GM21825 (cell line): Measurements from ENCODE around the gene LZTS3.
"Not testable (repeated sequence)": the region's sequence is repeated elsewhere in the genome, so short reads cannot be mapped to it uniquely, and the experiment has no call there.

ENCODE experiments used
- ATAC-seq: cut with Tn5 transposase; IDR thresholded peaks from one replicate; pipeline ENCODE4 v1.9.1; 2021; ENCODE audit warnings: mild to moderate bottlenecking, moderate library complexity; ENCODE audit not compliant: unreplicated experiment

The LZTS3 gene

GRCh38 chr20:3146732-3147341 lies 26.5 kb downstream of the LZTS3 start:
- ATAC-seq, result no peak

- ATAC-seq, result no peak
Measured at GRCh38 chr20:3141757-3142156, 31.6 kb downstream of the LZTS3 start.

- ATAC-seq, result no peak
Measured at GRCh38 chr20:3137492-3137891, 35.9 kb downstream of the LZTS3 start.

DNA sequence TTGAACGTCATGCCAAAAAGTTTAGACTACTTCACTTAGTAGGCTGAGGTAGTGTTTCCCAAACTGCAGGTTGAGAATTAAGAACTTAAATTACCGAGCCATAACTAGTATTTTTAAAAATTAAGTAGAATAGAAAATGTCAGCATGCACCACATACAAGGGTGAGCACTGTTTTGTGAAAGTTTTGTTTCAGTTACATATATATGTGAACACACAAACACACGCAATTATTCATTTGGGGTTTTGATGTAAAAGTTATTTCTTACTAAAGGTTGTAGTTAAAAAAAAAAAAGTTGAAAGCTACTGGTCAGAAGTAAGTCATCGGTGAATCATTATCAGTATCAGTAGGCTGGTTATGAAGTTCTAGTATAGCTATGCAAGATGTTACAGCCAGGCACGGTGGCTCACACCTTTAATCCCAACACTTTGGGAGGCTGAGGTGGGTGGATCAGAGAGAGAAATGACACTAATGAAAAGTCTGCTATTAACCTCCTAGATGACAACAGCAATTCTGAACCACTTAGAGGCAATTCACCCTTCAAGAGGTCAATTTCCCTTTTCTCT lies 37.8 kb downstream of the LZTS3 start:
- no peak for ATAC-seq

DNA sequence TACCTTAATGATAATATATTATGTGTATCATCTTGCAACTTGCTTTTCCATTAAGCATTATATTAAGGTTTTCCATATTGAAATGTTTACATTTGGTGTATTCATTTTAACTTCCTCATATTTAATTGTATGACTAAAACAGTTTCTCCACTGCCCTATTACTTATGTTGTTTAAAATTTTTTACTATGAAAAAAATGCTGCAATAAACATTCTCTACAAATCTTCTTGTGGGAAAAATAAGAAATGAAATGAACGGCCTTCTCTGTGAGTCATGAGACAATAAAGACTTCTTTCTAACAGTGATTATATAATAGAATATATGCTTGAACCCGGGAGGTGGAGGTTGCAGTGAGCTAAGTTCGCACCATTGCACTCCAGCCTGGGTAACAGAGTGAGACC lies 39.2 kb downstream of the LZTS3 start:
- no peak for ATAC-seq

DNA sequence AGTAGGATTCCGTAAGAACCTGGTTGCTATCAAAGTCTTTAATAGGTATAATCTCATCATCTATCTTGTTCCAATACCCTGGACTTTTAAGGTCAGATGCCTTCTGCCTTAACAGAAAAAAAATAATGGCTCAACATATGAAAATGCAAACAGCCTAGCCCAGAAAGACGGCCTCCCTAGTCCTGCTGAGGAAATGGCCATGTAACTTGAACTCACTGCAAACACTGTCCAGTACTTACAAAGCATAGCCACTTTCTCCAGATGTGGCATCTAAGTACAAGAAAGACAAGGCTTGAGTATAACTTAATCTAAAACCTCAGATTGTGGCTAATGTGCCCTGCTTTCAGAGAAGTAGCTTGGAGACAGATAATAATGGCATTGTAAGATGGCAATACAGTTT lies 40.2 kb downstream of the LZTS3 start:
- no peak for ATAC-seq

- no peak for ATAC-seq
Measured at GRCh38 chr20:3130051-3130600, 43.2 kb downstream of the LZTS3 start.

DNA sequence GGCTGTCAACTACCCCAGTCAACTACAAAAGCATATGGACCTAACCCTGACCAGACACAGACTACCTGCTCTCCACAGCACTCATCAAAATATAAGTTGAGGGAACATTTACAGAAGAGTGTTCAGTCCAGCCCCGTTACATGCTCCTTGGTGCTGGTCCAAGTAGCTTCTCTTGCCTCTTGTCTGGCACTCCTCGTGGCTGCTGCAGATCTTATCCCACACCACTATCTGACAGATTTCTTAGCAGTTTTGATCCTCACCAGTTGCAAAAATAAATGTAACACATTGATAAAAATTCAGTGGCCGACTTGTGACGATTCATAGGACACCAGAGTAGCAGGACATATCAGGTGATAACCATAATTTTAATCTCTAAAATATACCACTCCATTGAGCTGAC lies 44.3 kb downstream of the LZTS3 start:
- ATAC-seq, result no peak

DNA sequence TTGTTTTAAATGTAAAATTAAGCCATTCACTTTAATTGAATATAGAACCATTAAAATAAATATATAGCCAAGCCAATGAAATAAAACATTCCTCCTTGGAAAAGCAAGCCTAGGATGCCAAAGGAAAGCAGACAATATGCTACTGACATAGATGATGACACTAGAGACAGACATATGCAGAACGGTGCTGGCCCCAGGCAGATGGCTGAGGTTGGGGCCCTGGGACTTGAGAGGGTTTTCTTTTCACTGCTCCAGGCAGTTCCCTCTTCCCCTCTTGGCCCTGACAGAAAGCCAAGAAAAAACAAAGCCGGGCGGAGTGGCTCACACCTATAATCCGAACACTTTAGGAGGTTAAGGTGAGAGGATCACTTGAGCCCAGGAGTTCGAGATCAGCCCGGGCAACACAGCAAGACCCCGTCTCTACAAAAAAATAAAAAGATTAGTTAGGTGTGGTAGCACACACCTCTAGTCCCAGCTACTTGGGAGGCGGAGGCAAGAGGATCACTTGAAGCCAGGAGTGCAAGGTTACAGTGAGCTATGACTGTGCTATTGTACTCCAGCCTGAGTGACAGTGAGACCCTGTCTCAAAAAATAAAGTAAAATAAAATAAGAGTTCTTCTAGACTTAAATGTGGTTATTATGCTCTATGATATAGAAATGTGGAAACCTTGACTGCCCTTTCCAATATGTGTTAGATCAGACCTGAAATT lies 44.9 kb downstream of the LZTS3 start:
- ATAC-seq, result no peak

DNA sequence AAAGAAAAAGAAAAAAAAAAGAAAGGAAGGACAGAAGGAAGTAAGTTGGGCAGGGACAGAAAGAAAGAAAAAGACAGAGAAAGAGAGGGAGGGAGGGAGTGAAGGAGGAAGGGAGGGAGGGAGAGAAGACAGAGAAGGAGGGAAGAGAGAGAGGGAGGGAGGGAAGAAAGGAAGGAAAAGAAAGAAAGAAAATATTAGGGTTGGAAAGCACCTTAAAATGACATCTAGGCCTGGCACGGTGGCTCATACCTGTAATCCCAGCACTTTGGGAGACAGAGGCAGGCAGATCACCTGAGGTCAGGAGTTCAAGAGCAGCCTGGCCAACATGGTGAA lies 46.9 kb downstream of the LZTS3 start:
- no peak for ATAC-seq

GRCh38 chr20:3125776-3126526 lies 47.4 kb downstream of the LZTS3 start:
- not testable (repeated sequence) for ATAC-seq

GRCh38 chr20:3124773-3125560 lies 48.4 kb downstream of the LZTS3 start:
- ATAC-seq, result not testable (repeated sequence)

DNA sequence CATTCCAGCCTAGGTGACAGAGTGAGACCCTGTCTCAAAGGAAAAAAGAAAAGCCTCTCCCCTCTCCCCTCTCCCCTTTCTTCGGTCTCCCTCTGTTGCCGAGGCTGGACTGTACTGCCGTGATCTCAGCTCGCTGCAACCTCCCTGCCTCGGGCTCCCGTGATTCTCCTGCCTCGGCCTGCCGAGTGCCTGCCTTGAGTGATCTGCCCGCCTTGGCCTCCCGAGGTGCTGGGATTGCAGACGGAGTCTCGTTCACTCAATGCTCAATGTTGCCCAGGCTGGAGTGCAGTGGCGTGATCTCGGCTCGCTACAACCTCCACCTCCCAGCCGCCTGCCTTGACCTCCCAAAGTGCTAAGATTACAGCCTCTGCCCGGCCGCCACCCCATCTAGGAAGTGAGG lies 49.2 kb downstream of the LZTS3 start:
- not testable (repeated sequence) for ATAC-seq

- no peak for ATAC-seq
Measured at GRCh38 chr20:3123542-3123941, 49.8 kb downstream of the LZTS3 start.

GRCh38 chr20:3121955-3122610 lies 51.3 kb downstream of the LZTS3 start:
- no peak for ATAC-seq

GRCh38 chr20:3121271-3121911 lies 52.0 kb downstream of the LZTS3 start:
- no peak for ATAC-seq

GRCh38 chr20:3119044-3119443 lies 54.3 kb downstream of the LZTS3 start:
- ATAC-seq, result no peak

- ATAC-seq, result peak; percentile 50
Measured at GRCh38 chr20:3117839-3118379, 55.4 kb downstream of the LZTS3 start.

GRCh38 chr20:3116341-3116740 lies 57.0 kb downstream of the LZTS3 start:
- ATAC-seq, result no peak
